Measurements from ENCODE around the gene CCDC137. TPM values are rescaled to one million over a fixed set of nuclear protein-coding genes. Genes with fewer than 3 reads are reported as not detected.
A peak's percentile ranks its signal among the peaks of the same experiment; 100 is the strongest.

CCDC137 gene
- total and polyA plus RNA-seq, 2 of the 13 experiments (the other 11 are each of a cell fraction or from before 2014, with no cell fraction given) = 14.6 to 39.1 TPM

DNA sequence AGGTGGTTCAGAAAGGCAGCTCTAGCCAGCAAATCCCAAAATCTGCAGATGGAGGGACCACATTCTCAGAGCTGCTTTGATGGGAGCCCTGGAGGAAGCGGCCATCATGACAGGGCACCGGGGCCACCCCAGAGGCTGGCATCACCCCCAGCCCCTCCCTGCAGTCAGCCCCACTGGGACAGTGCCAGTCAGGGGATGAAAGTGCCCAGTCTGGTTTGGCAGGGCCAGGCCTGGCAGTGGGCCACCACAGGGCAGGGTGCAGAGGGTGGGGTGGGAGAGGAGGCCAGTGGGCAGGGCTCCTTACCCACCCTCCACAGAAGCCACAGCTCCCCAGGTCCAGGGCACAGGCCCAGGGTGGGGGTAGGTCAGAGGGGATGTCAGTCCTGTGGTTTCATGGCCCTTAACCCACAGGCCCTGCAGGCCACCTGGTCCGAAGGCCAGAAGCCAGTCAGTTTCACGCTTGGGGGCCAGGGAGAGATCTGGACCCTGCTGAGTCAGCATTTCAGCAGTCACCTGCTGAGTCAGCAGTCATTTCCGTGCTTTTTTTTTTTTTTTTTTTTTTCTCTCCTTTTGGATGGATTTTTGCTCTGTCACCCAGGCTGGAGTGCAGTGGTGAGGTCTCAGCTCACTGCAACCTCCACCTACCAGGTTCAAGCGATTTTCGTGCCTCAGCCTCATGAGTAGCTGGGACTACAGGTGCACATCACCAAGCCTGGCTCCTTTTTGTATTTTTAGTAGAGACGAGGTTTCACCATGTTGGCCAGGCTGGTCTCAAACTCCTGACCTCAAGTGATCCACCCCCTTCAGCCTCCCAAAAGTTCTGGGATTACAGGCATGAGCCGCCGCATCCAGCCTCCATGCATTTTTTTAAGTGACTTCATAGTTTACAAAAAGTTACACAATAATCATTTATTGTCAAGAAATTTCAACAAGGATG is 55.9 kb downstream of the CCDC137 start (continued):
- TF ChIP-seq, protein P1, sequence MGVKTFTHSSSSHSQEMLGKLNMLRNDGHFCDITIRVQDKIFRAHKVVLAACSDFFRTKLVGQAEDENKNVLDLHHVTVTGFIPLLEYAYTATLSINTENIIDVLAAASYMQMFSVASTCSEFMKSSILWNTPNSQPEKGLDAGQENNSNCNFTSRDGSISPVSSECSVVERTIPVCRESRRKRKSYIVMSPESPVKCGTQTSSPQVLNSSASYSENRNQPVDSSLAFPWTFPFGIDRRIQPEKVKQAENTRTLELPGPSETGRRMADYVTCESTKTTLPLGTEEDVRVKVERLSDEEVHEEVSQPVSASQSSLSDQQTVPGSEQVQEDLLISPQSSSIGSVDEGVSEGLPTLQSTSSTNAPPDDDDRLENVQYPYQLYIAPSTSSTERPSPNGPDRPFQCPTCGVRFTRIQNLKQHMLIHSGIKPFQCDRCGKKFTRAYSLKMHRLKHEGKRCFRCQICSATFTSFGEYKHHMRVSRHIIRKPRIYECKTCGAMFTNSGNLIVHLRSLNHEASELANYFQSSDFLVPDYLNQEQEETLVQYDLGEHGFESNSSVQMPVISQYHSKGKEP (CRISPR knock-in tag; IDR thresholded peaks at IDR 0.05) = no peak
- TF ChIP-seq ARNTL (CRISPR knock-in tag; IDR thresholded peaks at IDR 0.05) (no peak), CHCHD3 (CRISPR knock-in tag; IDR thresholded peaks at IDR 0.05) (no peak), AKAP8 (CRISPR knock-in tag; IDR thresholded peaks at IDR 0.05) (peak; percentile 98), RFX1 (IDR thresholded peaks at IDR 0.05) (no peak), SMAD1 (CRISPR knock-in tag; IDR thresholded peaks at IDR 0.05; ENCODE audit: borderline replicate concordance, low read depth) (no peak), ZNF225 (CRISPR knock-in tag; IDR thresholded peaks at IDR 0.05) (peak; percentile 72; the same call in 1 of the 2 replicates), ZNF501 (CRISPR knock-in tag; IDR thresholded peaks at IDR 0.05) (no peak), NR2F2 (IDR thresholded peaks at IDR 0.05; ENCODE audit: borderline replicate concordance, low read depth) (no peak), ZSCAN21 (CRISPR knock-in tag; IDR thresholded peaks at IDR 0.05; ENCODE audit: borderline replicate concordance) (peak; percentile 54; the same call in 1 of the 2 replicates), TRIM24 (CRISPR knock-in tag; IDR thresholded peaks at IDR 0.05) (no peak), NFYB (CRISPR knock-in tag; IDR thresholded peaks at IDR 0.05) (0 out of 2 replicates have a peak, but pooled peaks have one; percentile 2), ARNT (IDR thresholded peaks at IDR 0.05) (no peak)
- TF ChIP-seq, protein P2, sequence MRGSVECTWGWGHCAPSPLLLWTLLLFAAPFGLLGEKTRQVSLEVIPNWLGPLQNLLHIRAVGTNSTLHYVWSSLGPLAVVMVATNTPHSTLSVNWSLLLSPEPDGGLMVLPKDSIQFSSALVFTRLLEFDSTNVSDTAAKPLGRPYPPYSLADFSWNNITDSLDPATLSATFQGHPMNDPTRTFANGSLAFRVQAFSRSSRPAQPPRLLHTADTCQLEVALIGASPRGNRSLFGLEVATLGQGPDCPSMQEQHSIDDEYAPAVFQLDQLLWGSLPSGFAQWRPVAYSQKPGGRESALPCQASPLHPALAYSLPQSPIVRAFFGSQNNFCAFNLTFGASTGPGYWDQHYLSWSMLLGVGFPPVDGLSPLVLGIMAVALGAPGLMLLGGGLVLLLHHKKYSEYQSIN (CRISPR knock-in tag; IDR thresholded peaks at IDR 0.05; ENCODE audit: borderline replicate concordance) = no peak
- TF ChIP-seq, protein P3, sequence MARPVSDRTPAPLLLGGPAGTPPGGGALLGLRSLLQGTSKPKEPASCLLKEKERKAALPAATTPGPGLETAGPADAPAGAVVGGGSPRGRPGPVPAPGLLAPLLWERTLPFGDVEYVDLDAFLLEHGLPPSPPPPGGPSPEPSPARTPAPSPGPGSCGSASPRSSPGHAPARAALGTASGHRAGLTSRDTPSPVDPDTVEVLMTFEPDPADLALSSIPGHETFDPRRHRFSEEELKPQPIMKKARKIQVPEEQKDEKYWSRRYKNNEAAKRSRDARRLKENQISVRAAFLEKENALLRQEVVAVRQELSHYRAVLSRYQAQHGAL (CRISPR knock-in tag; IDR thresholded peaks at IDR 0.05; ENCODE audit: not compliant biosample characterization) = no peak
- TF ChIP-seq, protein P4, sequence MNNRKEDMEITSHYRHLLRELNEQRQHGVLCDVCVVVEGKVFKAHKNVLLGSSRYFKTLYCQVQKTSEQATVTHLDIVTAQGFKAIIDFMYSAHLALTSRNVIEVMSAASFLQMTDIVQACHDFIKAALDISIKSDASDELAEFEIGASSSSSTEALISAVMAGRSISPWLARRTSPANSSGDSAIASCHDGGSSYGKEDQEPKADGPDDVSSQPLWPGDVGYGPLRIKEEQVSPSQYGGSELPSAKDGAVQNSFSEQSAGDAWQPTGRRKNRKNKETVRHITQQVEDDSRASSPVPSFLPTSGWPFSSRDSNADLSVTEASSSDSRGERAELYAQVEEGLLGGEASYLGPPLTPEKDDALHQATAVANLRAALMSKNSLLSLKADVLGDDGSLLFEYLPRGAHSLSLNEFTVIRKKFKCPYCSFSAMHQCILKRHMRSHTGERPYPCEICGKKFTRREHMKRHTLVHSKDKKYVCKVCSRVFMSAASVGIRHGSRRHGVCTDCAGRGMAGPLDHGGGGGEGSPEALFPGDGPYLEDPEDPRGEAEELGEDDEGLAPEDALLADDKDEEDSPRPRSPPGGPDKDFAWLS (CRISPR knock-in tag; IDR thresholded peaks at IDR 0.05; ENCODE audit: borderline replicate concordance) = no peak
- TF ChIP-seq, protein P5, sequence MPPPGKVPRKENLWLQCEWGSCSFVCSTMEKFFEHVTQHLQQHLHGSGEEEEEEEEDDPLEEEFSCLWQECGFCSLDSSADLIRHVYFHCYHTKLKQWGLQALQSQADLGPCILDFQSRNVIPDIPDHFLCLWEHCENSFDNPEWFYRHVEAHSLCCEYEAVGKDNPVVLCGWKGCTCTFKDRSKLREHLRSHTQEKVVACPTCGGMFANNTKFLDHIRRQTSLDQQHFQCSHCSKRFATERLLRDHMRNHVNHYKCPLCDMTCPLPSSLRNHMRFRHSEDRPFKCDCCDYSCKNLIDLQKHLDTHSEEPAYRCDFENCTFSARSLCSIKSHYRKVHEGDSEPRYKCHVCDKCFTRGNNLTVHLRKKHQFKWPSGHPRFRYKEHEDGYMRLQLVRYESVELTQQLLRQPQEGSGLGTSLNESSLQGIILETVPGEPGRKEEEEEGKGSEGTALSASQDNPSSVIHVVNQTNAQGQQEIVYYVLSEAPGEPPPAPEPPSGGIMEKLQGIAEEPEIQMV (CRISPR knock-in tag; IDR thresholded peaks at IDR 0.05; ENCODE audit: low read depth) = no peak
- TF ChIP-seq, protein P6, sequence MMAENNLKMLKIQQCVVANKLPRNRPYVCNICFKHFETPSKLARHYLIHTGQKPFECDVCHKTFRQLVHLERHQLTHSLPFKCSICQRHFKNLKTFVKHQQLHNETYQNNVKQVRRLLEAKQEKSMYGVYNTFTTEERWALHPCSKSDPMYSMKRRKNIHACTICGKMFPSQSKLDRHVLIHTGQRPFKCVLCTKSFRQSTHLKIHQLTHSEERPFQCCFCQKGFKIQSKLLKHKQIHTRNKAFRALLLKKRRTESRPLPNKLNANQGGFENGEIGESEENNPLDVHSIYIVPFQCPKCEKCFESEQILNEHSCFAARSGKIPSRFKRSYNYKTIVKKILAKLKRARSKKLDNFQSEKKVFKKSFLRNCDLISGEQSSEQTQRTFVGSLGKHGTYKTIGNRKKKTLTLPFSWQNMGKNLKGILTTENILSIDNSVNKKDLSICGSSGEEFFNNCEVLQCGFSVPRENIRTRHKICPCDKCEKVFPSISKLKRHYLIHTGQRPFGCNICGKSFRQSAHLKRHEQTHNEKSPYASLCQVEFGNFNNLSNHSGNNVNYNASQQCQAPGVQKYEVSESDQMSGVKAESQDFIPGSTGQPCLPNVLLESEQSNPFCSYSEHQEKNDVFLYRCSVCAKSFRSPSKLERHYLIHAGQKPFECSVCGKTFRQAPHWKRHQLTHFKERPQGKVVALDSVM (CRISPR knock-in tag; IDR thresholded peaks at IDR 0.05) = no peak
- TF ChIP-seq, protein P7, sequence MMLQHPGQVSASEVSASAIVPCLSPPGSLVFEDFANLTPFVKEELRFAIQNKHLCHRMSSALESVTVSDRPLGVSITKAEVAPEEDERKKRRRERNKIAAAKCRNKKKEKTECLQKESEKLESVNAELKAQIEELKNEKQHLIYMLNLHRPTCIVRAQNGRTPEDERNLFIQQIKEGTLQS (CRISPR knock-in tag; IDR thresholded peaks at IDR 0.05) = no peak
